Neuron (in vitro differentiated cells): Measurements from ENCODE around the gene GJB1.

Experiments used
- H2AFZ ChIP-seq: one replicate; pipeline ENCODE4 v1.6.1; 2013; ENCODE audit warnings: low read depth, mild to moderate bottlenecking, inconsistent platforms, low read length, moderate library complexity
- H3K27me3 ChIP-seq: one replicate; pipeline ENCODE4 v1.6.1; 2013; ENCODE audit warnings: low read length; ENCODE audit not compliant: insufficient read depth
- H3K36me3 ChIP-seq: one replicate; pipeline ENCODE4 v1.6.1; 2013; ENCODE audit warnings: low read length; ENCODE audit not compliant: insufficient read depth
- H3K4me1 ChIP-seq: one replicate; pipeline ENCODE4 v1.6.1; 2013; ENCODE audit warnings: low read length; ENCODE audit not compliant: insufficient read depth
- H3K4me3 ChIP-seq: 2 replicates; pipeline ENCODE4 v1.5.1; 2013; ENCODE audit warnings: mild to moderate bottlenecking, low read length, moderate library complexity
- H3K9me3 ChIP-seq: one replicate; pipeline ENCODE4 v1.6.1; 2013; ENCODE audit warnings: low read length

Gene GJB1

DNA sequence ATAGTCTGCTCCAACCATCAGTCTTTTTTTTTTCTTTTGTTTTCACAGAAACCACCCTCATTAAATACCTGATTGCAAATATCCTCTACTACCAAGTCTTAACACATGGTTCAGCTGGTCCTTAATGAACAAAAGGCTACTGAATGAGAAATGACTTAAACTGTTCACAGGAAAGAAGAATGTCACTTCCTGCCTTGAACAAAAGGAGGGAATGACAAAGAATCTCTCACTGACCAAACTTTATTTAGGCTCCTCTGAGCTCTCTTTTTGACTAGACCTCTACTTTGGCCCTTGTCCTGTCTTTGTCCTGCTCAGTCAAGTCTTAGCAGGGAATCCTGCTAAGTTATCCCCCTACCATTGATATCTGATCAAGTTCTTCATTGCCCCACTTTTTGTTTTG, 31.8 kb upstream of the GJB1 start:
- H3K9me3 ChIP-seq, result no peaks in the 10 kb centered on the region
- no peaks in the 10 kb centered on the region for H3K4me1 ChIP-seq
- H3K4me3 ChIP-seq, result no peak overlapping the region
- H3K36me3 ChIP-seq, result no peaks in the 10 kb centered on the region
- no peaks in the 10 kb centered on the region for H3K27me3 ChIP-seq
- H2AFZ ChIP-seq, result peak overlapping the region; percentile 51

GRCh38 chrX:71195964-71196649, 26.9 kb upstream of the GJB1 start:
- H2AFZ ChIP-seq, result no peak overlapping the region

DNA sequence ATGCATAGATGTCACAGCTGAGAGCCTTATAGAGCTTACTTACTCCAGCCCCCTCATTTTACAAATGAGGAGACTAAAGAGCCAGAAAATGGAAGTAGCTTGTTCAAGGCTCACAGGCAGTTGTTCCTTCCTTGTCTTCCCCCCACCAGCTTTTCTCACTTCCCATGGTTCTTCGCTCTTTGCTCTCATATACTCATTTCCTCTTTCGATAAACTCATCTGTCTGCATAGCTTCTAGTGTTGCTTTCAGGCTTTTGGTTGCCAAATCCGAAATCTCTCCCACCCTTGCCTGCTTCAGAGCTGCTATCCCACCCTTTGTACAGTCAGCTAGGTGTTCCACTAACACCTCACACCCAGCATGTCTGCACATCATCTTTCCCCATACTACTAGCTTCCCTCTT, 25.0 kb upstream of the GJB1 start:
- Histone ChIP-seq H3K9me3 (no peaks in the 10 kb centered on the region), H2AFZ (no peak overlapping the region), H3K36me3 (no peaks in the 10 kb centered on the region), H3K27me3 (no peaks in the 10 kb centered on the region), H3K4me3 (no peak overlapping the region), H3K4me1 (peaks cover 4% of the 10 kb centered on the region)

More at GRCh38 chrX:71195964-71196649, 26.9 kb upstream of the GJB1 start:
- Histone ChIP-seq H3K4me3 (no peak overlapping the region), H3K4me1 (peaks cover 4% of the 10 kb centered on the region), H3K9me3 (no peaks in the 10 kb centered on the region), H3K27me3 (no peaks in the 10 kb centered on the region), H3K36me3 (no peaks in the 10 kb centered on the region)

GRCh38 chrX:71199252-71200008, 23.6 kb upstream of the GJB1 start:
- Histone ChIP-seq H3K4me3 (no peak overlapping the region), H3K27me3 (no peaks in the 10 kb centered on the region), H3K36me3 (no peaks in the 10 kb centered on the region)

GRCh38 chrX:71210816-71211215, 12.2 kb upstream of the GJB1 start:
- Histone ChIP-seq H3K4me1 (no peaks in the 10 kb centered on the region), H2AFZ (no peak overlapping the region), H3K27me3 (no peaks in the 10 kb centered on the region), H3K9me3 (no peaks in the 10 kb centered on the region), H3K36me3 (no peaks in the 10 kb centered on the region), H3K4me3 (no peak overlapping the region)

More at GRCh38 chrX:71199252-71200008, 23.6 kb upstream of the GJB1 start:
- H3K9me3 ChIP-seq, result no peaks in the 10 kb centered on the region
- no peak overlapping the region for H2AFZ ChIP-seq
- H3K4me1 ChIP-seq, result peaks cover 4% of the 10 kb centered on the region

- Histone ChIP-seq H3K9me3 (no peaks in the 10 kb centered on the region), H3K4me3 (no peak overlapping the region), H3K4me1 (no peaks in the 10 kb centered on the region), H2AFZ (no peak overlapping the region), H3K27me3 (no peaks in the 10 kb centered on the region), H3K36me3 (no peaks in the 10 kb centered on the region)
Measured at GRCh38 chrX:71212536-71212935, 10.5 kb upstream of the GJB1 start.

- Histone ChIP-seq H3K9me3 (no peaks in the 10 kb centered on the region), H2AFZ (no peak overlapping the region), H3K4me1 (no peaks in the 10 kb centered on the region), H3K4me3 (no peak overlapping the region), H3K36me3 (no peaks in the 10 kb centered on the region), H3K27me3 (no peaks in the 10 kb centered on the region)
Measured at GRCh38 chrX:71214152-71214551, 8.9 kb upstream of the GJB1 start.

DNA sequence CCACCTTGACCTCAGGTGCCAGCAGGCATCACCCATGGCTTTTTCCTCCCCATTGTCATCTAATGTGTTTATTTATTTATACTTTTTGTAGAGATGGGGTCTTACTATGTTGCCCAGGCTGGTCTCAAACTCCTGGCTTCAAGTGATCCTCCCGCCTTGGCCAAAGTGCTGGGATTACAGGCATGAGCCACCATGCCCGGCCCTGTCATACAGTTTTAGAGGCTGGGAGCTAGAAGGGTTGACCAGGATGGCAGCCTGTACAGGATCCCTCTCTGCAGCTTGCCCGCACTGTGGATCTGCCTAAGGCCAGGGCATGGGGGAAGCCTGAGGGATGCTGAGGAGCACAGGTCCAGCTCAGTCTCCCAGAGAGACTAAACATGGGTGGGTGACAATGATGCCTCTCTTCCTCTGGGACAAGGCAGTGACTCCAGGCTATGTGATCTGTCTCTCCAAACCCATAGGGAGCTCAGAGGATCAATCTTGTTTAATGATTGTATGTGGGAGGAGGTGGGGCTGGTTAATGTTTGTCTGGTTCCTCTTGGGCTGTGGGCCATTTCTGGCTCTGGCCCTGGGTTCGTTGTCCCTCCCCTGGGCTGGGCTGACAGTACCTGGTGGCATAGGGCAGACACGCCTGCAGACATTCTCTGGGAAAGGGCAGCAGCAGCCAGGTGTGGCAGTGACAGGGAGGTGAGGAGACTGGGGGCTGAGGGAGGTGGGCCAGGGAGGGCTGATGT, 8.3 kb upstream of the GJB1 start:
- Histone ChIP-seq H3K4me3 (no peak overlapping the region), H3K9me3 (no peaks in the 10 kb centered on the region), H3K36me3 (no peaks in the 10 kb centered on the region)

DNA sequence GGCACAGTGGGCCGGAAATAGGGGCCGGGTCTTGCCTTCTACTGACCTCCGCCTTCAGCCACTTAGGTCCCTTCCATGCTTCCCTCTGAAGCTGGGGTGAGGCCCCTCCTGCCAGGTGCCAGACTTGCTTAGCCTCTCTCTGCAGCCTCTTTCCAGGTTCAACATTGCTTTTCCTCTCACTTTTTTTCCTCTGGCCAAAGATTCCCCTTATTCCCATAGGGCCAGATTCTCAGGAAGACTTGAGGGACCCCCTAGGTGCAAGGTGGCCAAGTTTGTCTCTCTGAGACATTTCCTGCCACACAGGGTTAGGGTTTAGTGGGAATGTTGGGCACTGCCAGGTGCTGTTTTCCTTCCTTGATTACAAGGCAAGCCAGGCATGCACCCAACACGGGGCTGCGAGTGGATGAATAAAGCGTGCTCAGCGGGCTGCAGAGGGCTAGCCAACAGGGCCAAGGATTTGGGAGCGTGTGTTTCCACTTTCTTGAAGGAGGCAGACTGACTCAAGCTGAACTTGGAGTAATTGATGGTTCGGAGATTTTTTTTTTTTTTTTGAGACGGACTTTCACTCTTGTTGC, 7.6 kb upstream of the GJB1 start:
- Histone ChIP-seq H3K9me3 (no peaks in the 10 kb centered on the region), H3K36me3 (no peaks in the 10 kb centered on the region), H3K4me1 (no peaks in the 10 kb centered on the region), H3K27me3 (no peaks in the 10 kb centered on the region), H3K4me3 (no peak overlapping the region), H2AFZ (no peak overlapping the region)

More for the DNA sequence above, 8.3 kb upstream of the GJB1 start:
- no peak overlapping the region for H2AFZ ChIP-seq
- H3K4me1 ChIP-seq, result no peaks in the 10 kb centered on the region
- no peaks in the 10 kb centered on the region for H3K27me3 ChIP-seq

GRCh38 chrX:71216485-71216884, 6.5 kb upstream of the GJB1 start:
- no peaks in the 10 kb centered on the region for H3K9me3 ChIP-seq
- no peaks in the 10 kb centered on the region for H3K27me3 ChIP-seq
- no peak overlapping the region for H3K4me3 ChIP-seq
- no peak overlapping the region for H2AFZ ChIP-seq
- H3K4me1 ChIP-seq, result no peaks in the 10 kb centered on the region
- no peaks in the 10 kb centered on the region for H3K36me3 ChIP-seq

GRCh38 chrX:71217298-71217697, 5.7 kb upstream of the GJB1 start:
- Histone ChIP-seq H3K4me3 (no peak overlapping the region), H3K9me3 (no peaks in the 10 kb centered on the region), H3K4me1 (no peaks in the 10 kb centered on the region), H3K27me3 (no peaks in the 10 kb centered on the region), H2AFZ (no peak overlapping the region), H3K36me3 (no peaks in the 10 kb centered on the region)

DNA sequence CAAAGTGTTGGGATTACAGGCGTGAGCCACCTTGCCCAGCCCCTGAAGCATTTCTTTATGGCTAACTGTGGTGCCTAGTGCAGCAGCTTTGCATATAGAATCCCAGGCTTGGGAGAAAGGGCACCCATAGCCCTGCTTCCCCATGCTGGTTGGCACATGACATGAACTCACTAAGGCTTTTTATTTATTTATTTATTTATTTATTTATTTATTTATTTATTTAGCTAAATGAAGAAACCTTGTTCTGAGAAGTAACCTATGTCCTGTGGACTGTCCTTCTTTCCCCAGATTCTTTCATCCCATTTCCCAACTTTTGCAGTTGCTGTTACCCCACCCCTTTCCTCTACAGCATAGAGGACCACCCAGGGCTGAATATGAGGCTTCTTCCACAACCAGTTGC, 1.9 kb upstream of the GJB1 start:
- Histone ChIP-seq H3K9me3 (no peaks in the 10 kb centered on the region), H3K36me3 (no peaks in the 10 kb centered on the region), H3K4me3 (no peak overlapping the region), H2AFZ (no peak overlapping the region), H3K27me3 (no peaks in the 10 kb centered on the region), H3K4me1 (no peaks in the 10 kb centered on the region)
